Temporal lobe (tissue), 1 donor: ENCODE data around the gene MYO7A. TPM values are rescaled to one million over a fixed set of nuclear protein-coding genes. Genes with fewer than 3 reads are reported as not detected.

ENCODE experiments used
- total RNA-seq: library from RNA; depleted of rRNA; stranded (reverse); fragments of >200 nt; gene quantifications from one replicate; pipeline ENCODE4 v1.2.3, GENCODE V29; 2014

MYO7A gene
- total RNA-seq, 1 donor from 2014 or later = 0.49 TPM

Other genes starting within 250 kb of the MYO7A start
- under 0.01 TPM for gene B3GNT6, start 93.8 kb upstream of the MYO7A start, total RNA-seq
- gene CAPN5, start 61.3 kb upstream of the MYO7A start, total RNA-seq = 12.3 TPM
- gene OMP, start 25.4 kb upstream of the MYO7A start, total RNA-seq = not detected
- gene GDPD4, start 173.4 kb downstream of the MYO7A start, total RNA-seq = not detected